Stimulated activated CD8-positive, alpha-beta memory T cell treated with anti-CD3 and anti-CD28 coated beads, Interleukin-15, amount 100 ng/mL, for 24 hours (primary cell): ENCODE data around the gene PIK3AP1.

Source experiments
- DNase-seq: peaks from one replicate; pipeline ENCODE4 v3.0.0-alpha.2; 2020; ENCODE audit warnings: low read depth

PIK3AP1 gene

GRCh38 chr10:96642530-96642929 lies 77.8 kb downstream of the PIK3AP1 start:
- no peak for DNase-seq

DNA sequence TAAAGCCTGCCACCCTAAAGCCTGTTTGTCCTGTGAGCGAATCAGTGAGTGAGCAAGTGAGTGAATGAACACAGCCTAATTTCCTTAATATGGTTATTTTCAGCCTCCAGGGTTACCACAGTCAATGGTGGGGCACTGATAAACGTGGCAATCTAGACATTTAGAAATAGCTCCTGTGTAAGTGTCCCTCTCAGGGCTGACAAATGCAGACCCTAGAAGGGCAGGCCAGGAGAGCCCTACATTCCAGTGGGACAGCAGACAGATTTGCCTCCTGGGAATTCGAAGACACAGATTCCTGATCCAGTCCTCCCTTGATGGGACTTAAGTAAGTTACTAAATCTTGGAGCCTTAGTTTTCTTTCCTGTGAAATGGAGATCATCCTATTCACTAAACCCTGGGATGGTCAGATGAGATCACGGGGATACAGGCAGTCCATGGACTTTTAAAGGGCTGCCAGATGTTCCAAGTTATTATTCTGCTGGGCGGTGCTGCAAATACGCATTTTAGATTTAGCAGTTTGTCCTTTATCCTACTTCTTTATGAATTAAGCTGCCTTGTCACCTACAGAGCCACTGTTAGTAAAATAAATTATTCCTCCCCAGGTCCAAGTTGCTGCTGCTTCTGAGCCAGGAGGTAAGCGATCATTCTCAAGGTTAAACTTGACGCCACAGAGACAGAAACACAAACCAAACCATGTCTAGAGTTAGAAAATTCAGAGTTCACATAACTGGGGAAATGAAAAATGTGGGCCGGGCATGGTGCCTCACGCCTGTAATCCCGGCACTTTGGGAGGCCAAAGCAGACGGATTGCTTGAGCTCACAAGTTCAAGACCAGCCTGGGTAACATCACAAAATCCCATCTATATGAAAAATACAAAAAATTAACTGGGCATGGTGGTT lies 78.7 kb downstream of the PIK3AP1 start:
- no peak for DNase-seq

- no peak for DNase-seq
Measured at GRCh38 chr10:96639899-96640298, 80.4 kb downstream of the PIK3AP1 start.

GRCh38 chr10:96638696-96639095 lies 81.6 kb downstream of the PIK3AP1 start:
- DNase-seq, result no peak

- no peak for DNase-seq
Measured at GRCh38 chr10:96638120-96638519, 82.2 kb downstream of the PIK3AP1 start.

DNA sequence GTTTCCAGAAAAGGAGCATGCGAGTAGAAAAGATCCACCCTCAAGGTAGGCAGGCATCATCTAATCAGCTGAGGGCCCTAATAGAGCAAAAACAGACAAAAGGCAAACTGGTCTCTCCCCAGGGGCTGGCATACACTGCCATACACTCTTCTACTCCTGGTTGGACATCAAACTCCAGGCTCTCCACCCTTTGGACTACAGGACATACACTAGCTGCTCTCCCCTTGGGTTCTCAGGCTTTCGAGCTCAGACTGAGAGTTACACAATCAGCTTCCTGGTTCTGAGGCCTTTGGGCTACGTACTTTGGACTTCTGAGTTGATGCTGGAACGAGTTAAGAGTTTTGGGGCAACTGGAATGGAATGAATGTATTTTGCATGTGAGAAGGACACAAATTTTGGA lies 82.6 kb downstream of the PIK3AP1 start:
- no peak for DNase-seq

- no peak for DNase-seq
Measured at GRCh38 chr10:96636551-96636950, 83.8 kb downstream of the PIK3AP1 start.

- no peak for DNase-seq
Measured at GRCh38 chr10:96632974-96633710, 87.2 kb downstream of the PIK3AP1 start.

DNA sequence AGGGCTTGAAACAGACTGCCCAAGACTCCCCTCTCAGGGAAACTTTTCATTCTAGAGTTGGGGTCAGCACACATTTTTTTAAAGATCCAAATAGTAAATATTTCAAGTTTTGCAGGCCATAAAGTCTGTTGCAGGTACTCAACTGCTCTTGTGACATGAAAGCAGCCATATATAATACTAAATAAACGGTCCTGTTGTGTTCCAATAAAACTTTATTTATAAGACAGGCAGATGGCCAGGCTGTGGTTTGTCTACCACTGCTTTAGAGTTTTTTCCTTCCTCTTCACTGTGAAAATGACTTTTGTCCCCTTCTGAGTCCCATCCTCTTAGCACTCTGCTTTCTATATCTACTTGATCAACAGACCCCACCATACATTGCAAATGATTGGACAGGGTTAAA lies 93.0 kb downstream of the PIK3AP1 start:
- DNase-seq, result no peak

DNA sequence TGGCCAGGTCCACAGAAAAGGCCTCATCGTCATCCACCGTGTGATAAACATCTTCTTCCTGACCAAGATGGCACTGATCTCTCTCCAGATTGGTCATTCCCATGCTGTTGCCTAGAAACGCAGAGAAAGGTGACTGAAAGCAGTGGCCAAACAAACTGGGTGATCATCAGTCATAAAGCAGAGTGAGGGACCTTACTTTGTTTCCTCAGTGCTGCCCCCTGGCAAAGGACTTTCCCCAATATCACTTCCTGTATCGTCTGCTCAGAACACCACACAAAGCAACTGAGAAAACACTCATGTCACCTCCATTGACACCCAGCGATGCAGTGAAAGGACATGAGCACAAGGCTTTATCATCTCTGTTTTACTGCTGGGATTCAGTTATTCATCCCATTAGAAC lies 93.5 kb downstream of the PIK3AP1 start:
- no peak for DNase-seq

DNA sequence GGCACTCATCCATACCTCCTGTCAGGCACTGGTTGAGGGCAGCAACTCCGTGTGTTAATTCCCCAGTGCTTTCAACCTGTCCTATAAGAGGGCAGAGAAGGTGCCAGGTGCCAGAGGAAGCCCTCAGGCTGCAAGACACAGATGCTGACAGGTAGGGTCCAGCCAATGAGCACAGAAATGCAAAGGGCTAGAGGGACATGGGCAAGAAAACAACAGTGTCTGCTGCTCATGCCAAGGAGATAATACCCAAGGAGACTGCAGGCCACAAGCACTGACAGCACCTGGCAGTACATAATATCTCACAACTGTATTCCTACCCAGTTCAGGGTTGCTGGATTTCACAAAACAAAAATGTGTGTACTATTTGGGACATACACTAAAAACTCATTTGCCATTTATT lies 95.1 kb downstream of the PIK3AP1 start:
- no peak for DNase-seq

- DNase-seq, result no peak
Measured at GRCh38 chr10:96622013-96622787, 98.1 kb downstream of the PIK3AP1 start.

DNA sequence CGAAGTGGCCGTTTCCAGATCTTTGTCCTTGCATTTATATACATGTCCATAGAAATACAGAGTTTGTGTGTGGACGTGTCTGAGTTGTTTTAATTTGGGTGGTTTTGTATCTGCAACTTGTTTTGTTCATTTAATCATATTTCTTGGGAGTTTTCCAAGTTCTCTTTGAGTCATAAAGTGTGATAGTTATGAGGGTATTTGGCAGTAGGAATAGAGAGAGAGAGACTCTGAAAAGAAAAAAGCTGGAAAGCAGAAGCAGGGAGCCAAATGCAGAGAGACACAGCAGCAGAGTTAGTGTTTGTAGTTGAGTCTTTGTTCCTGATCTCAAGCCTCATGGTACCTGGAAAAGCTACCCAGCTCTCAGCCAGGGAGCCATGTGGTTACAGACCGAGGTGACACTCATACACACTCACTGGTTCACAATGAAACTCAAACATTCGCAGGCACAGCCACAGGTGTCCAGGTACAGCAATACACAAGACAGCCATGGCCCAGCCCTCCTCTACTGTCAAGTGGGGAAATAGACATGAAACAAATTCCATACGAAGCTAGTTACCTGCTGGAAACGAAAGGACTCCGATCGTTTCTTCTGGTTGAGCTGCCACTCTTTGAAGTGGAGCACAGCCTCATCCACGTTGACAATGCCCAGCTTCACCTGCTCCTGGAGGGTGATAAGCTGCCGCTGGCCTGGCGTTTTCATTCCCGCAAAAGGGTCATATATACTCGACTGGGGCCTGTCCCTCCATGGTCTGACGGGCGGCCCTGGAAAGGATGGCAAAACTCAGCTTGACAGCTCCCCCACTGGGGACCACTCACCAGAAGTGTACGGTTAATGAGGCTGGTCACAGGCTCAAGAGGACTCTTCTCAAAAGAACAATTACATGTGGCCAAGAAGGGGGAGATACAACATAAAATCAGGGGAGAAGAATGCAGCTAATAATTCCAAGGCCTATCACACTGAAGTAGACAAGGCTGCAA lies 100.2 kb downstream of the PIK3AP1 start:
- DNase-seq, result no peak

DNA sequence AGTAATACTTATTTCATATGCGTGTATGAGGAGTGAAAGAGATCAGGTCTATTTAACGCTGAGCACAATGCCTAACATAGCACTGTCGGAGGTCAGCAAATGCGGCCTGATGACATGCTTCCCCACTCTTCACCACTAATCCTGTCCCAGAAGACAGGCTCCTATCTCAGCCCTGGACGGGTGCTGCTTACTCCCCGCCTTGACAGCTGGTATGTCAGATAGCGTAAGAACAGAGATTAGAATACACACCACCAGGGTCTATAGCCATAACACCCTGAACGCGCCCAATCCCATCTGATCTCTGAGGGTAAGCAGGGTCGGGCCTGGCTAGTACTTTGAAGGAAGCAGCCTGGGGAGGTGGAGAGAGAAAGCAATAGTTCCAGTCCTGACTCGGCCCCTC lies 101.2 kb downstream of the PIK3AP1 start:
- no peak for DNase-seq

DNA sequence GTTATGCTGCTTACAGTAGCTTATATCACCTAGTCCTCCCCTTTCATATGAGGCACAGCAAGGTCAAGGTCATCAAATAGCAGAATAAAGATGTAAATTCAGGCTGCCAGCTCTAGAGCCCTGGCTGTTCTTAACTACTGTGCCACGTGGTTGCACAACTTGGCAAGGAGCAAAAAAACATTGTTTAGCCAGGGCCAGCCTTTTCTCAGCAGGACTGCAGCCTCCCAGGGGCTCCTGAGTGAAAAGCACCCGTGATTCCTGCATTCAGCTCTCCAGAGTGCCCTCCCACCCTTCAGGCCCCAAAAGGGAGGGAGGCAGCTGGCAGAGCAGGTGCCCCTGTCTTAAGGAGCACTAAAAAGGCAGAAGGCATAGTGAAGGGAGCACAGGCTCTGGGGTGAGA lies 101.7 kb downstream of the PIK3AP1 start:
- no peak for DNase-seq

DNA sequence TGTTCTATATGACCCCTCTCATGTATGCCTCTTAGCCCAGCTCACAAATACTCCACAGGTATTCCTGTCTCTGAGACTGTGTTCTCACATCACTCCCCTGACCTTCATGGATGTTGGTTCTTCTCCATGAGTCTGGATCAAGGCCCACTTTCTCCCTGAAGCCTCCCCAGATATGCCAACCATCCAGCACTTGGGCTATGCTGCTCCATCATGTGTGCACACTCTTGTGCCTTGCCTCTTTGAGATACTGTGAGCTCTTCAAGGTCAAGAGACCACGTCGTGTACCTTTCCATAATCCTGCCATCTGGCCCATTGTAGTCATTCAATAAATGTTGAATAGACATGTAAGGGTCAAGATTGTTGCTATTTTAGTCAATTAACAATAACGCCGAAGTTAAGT lies 103.4 kb downstream of the PIK3AP1 start:
- no peak for DNase-seq

DNA sequence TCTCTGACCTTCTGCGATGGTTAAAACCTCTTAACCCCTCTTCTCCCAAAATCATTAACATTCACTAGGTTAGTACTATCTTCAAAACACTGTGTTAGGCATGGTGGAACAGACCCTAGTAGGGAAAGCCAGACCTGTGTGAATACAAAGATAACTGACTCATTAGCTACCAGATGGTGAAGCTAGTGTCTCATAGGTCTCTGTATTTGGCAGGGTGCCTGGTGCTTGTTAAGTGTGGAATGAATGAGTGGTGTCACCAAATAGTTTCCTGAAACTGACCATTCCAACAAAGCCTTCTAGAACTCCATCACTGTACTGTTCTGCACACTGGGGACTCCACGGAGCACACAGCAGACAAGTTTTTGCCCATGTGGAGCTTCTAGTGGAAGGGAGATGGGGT lies 105.8 kb downstream of the PIK3AP1 start:
- no peak for DNase-seq

DNA sequence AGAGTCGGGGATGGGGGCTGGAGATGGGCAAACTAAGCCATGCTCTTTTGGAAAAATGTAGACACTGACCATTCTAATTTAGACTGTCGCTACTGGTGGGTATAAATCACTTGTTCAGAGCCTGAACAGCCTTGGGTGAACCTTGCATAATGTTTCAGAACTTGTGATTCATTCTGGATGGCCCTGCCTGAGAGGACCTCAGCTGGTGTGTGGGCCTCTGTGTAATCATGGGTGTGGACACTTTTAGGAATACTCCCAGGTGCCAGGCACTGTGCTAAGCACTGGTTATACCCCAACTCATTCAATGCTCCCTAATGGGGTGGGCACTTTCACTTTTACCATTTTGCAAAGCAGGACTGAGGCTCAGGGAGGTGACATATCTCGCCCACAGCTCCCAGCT lies 106.7 kb downstream of the PIK3AP1 start:
- DNase-seq, result no peak

GRCh38 chr10:96612055-96612830 lies 108.1 kb downstream of the PIK3AP1 start:
- no peak for DNase-seq

DNA sequence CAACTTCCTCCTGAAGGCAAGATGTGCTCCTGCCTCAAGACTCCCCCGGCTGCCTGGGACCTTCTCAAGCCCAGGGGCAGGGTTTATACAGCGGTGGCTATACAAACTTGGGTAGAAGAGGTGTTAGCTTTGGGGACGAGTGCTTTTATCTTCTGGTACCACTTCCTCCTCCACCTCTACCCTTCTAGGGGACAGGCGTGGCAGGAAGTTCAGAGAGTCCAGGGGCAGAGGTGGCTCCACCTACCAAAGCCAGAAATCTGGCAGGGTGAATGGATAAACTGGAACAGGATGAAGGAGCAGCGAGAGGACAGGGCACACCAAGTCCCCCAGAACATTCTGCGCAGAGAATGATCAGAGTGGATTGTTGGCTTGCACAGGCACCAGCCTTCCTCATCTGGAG lies 109.5 kb downstream of the PIK3AP1 start:
- DNase-seq, result no peak

DNA sequence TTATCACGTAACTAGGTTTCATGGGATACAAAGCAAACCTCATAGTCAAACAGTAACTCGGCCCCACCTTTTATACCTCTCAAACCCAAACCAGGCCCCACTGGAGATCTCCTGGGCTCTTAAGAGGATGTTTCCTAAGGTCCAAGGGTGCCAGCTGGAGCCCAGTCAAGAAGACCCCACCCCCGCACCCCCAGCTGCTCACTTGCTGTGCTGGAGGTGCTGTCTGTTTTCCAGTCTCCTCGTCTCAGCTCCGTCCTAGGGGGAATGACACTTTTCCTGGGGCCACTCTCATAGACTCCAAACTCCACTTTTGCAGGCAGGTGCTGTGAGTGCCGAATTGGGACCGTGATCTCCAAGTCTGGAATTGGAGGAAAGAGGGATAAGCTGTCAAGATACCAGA lies 110.8 kb downstream of the PIK3AP1 start:
- no peak for DNase-seq
